ENCODE results near the gene PRKD2.

PRKD2 gene

GRCh38 chr19:46698395-46699321 is 18.3 kb downstream of the PRKD2 start:
- no peak for DNase-seq

- peak; percentile 7 for DNase-seq
These were observed 19.5 kb downstream of the PRKD2 start for GRCh38 chr19:46697204-46697960.

GRCh38 chr19:46696866-46697203 is 20.1 kb downstream of the PRKD2 start:
- no peak for DNase-seq

- no peak for DNase-seq
These were observed 20.9 kb downstream of the PRKD2 start for GRCh38 chr19:46696052-46696451.

GRCh38 chr19:46693760-46694159 is 23.2 kb downstream of the PRKD2 start:
- no peak for DNase-seq

GRCh38 chr19:46692918-46693722 is 23.8 kb downstream of the PRKD2 start:
- no peak for DNase-seq

GRCh38 chr19:46691948-46692347 is 25.0 kb downstream of the PRKD2 start:
- no peak for DNase-seq

- DNase-seq, result no peak
These were observed 25.8 kb downstream of the PRKD2 start for GRCh38 chr19:46691104-46691503.

- no peak for DNase-seq
These were observed 27.6 kb downstream of the PRKD2 start for GRCh38 chr19:46689358-46689757.

- DNase-seq, result no peak
These were observed 29.3 kb downstream of the PRKD2 start for GRCh38 chr19:46687438-46688145.

GRCh38 chr19:46685189-46685588 is 31.7 kb downstream of the PRKD2 start:
- no peak for DNase-seq

- DNase-seq, result no peak
These were observed 38.7 kb downstream of the PRKD2 start for GRCh38 chr19:46678110-46678732.

- DNase-seq, result no peak
These were observed 42.3 kb downstream of the PRKD2 start for GRCh38 chr19:46674416-46675178.

GRCh38 chr19:46670813-46671212 is 46.1 kb downstream of the PRKD2 start:
- DNase-seq, result no peak

- DNase-seq, result no peak
These were observed 48.3 kb downstream of the PRKD2 start for GRCh38 chr19:46668662-46669061.

- no peak for DNase-seq
These were observed 51.8 kb downstream of the PRKD2 start for GRCh38 chr19:46665072-46665471.

- peak; percentile 95 for DNase-seq
These were observed 55.0 kb downstream of the PRKD2 start for GRCh38 chr19:46661735-46662592.

GRCh38 chr19:46661020-46661731 is 55.7 kb downstream of the PRKD2 start, which contains the start of gene DACT3:
Gene DACT3 (minus strand): TSS chr19:46661182. CDS start chr19:46661064, 118 bp downstream.
- peak; percentile 100 for DNase-seq

- no peak for DNase-seq
These were observed 56.3 kb downstream of the PRKD2 start for GRCh38 chr19:46660551-46661019.

All from midbrain (tissue), 1 donor.